GM18511 (cell line): ENCODE data around the gene RASGRP4.
A peak's percentile ranks its signal among the peaks of the same experiment; 100 is the strongest.
"Not testable (repeated sequence)": the region's sequence is repeated elsewhere in the genome, so short reads cannot be mapped to it uniquely, and the experiment has no call there.

Experiments used
- ATAC-seq: cut with Tn5 transposase; IDR thresholded peaks from one replicate; pipeline ENCODE4 v1.9.1; 2021; ENCODE audit warnings: mild to moderate bottlenecking, moderate library complexity; ENCODE audit not compliant: unreplicated experiment

Gene RASGRP4

GRCh38 chr19:38375098-38375493 is 50.9 kb downstream of the RASGRP4 start:
- ATAC-seq = no peak

- ATAC-seq = peak; percentile 94
These were observed 51.5 kb downstream of the RASGRP4 start, which contains the start of gene PSMD8 for GRCh38 chr19:38374332-38375097. TSS of gene PSMD8 (plus strand) at chr19:38374571. CDS start at chr19:38374602, 31 bp downstream.

GRCh38 chr19:38373907-38374331 is 52.1 kb downstream of the RASGRP4 start:
- no peak for ATAC-seq

GRCh38 chr19:38371081-38371480 is 54.9 kb downstream of the RASGRP4 start:
- no peak for ATAC-seq

GRCh38 chr19:38370299-38370698 is 55.7 kb downstream of the RASGRP4 start:
- ATAC-seq = no peak

- ATAC-seq = no peak
These were observed 56.4 kb downstream of the RASGRP4 start for GRCh38 chr19:38369584-38369983.

GRCh38 chr19:38367041-38367440 is 59.0 kb downstream of the RASGRP4 start:
- ATAC-seq = no peak

- not testable (repeated sequence) for ATAC-seq
These were observed 62.9 kb downstream of the RASGRP4 start for GRCh38 chr19:38362946-38363688.

- ATAC-seq = peak; percentile 33
These were observed 63.7 kb downstream of the RASGRP4 start for GRCh38 chr19:38362076-38362945.

GRCh38 chr19:38361633-38362075 is 64.4 kb downstream of the RASGRP4 start:
- peak; percentile 56 for ATAC-seq

- ATAC-seq = no peak
These were observed 65.0 kb downstream of the RASGRP4 start for GRCh38 chr19:38360839-38361631.

GRCh38 chr19:38360351-38360750 is 65.7 kb downstream of the RASGRP4 start:
- no peak for ATAC-seq

GRCh38 chr19:38359242-38360021 is 66.6 kb downstream of the RASGRP4 start:
- no peak for ATAC-seq
